A673 (cell line): ENCODE measurements around the gene RPUSD4. TPM values are rescaled to one million over a fixed set of nuclear protein-coding genes. Genes with fewer than 3 reads are reported as not detected.

ENCODE experiments used
- BruUV-seq: library from RNA; stranded (reverse); fragments of 400-500 nt; replicated peaks from 2 replicates; lab custom pipeline; 2021; lab: Mats Ljungman, UMichigan
- CTCF ChIA-PET: fragments of 300-600 bp; sonication (Branson Sonifier 250); formaldehyde crosslinking; loops from one replicate; lab custom pipeline; 2022; ENCODE audit warnings: antibody characterized with exemption; lab: Charles Lee
- POLR2A ChIA-PET: fragments of 300-600 bp; sonication (Branson Sonifier 250); formaldehyde crosslinking; loops from one replicate; lab custom pipeline; 2022; ENCODE audit warnings: antibody characterized with exemption; ENCODE audit not compliant: low non-redundant PET; lab: Charles Lee
- DNase-seq: peaks from one replicate; pipeline ENCODE4 v3.0.0-alpha.2; 2015; ENCODE audit warnings: low spot score
- H3K27ac ChIP-seq: fragments of 200-600 bp; sonication (generic); 2 replicates; pipeline ENCODE4 v1.5.1; 2016; ENCODE audit warnings: mixed run types, low read depth, mild to moderate bottlenecking, mixed read lengths, antibody characterized with exemption, low read length; ENCODE audit not compliant: poor library complexity, severe bottlenecking
- H3K27me3 ChIP-seq: fragments of 200-600 bp; sonication (generic); replicated peaks from 2 replicates; pipeline ENCODE4 v1.6.1; 2017; ENCODE audit warnings: mixed run types, low read depth, mild to moderate bottlenecking, mixed read lengths, antibody characterized with exemption, low read length; ENCODE audit not compliant: insufficient read depth, poor library complexity
- H3K36me3 ChIP-seq: fragments of 200-600 bp; sonication (generic); 2 replicates; pipeline ENCODE4 v1.6.1; 2016; ENCODE audit warnings: mixed run types, mild to moderate bottlenecking, mixed read lengths, antibody characterized with exemption, low read length; ENCODE audit not compliant: insufficient read depth, poor library complexity, severe bottlenecking
- H3K4me1 ChIP-seq: fragments of 200-600 bp; sonication (generic); 2 replicates; pipeline ENCODE4 v1.6.1; 2017; ENCODE audit warnings: mixed run types, mild to moderate bottlenecking, mixed read lengths, antibody characterized with exemption, low read length; ENCODE audit not compliant: insufficient read depth, poor library complexity, severe bottlenecking
- H3K4me3 ChIP-seq: fragments of 200-600 bp; sonication (generic); 2 replicates; pipeline ENCODE4 v1.5.1; 2016; ENCODE audit warnings: low read depth, mixed run types, mild to moderate bottlenecking, mixed read lengths, low read length; ENCODE audit not compliant: poor library complexity, severe bottlenecking
- H3K9me3 ChIP-seq: fragments of 200-600 bp; sonication (generic); 2 replicates; pipeline ENCODE4 v1.6.1; 2016; ENCODE audit warnings: mixed run types, low read depth, mild to moderate bottlenecking, mixed read lengths, antibody characterized with exemption, low read length; ENCODE audit not compliant: poor library complexity, severe bottlenecking
- CTCF ChIP-seq: fragments of 300-800, 200-600 bp; sonication (generic); conservative IDR thresholded peaks from 2 replicates; pipeline ENCODE4 v1.5.1; 2017; ENCODE audit warnings: low read depth, mild to moderate bottlenecking, antibody characterized with exemption, low read length, moderate library complexity, mixed read lengths
- EZH2 ChIP-seq: fragments of 200-600 bp; sonication (generic); IDR thresholded peaks from 2 replicates; pipeline ENCODE4 v1.6.1; 2017; ENCODE audit warnings: borderline replicate concordance, low read depth, mild to moderate bottlenecking, mixed read lengths, antibody characterized with exemption, low read length; ENCODE audit not compliant: poor library complexity, severe bottlenecking
- intact Hi-C: fragments of 100-400 bp; cut with micrococcal nuclease; formaldehyde crosslinking; loops from one replicate; pipeline ENCODE4 v1.10.0; 2022; ENCODE audit not compliant: unreplicated experiment
- total RNA-seq: library from RNA; stranded (reverse); gene quantifications from 2 replicates; pipeline ENCODE4 v1.2.3, GENCODE V29; 2021

Gene RPUSD4
- total RNA-seq, 1 experiment from 2014 or later, result 53.9 TPM

- DNase-seq, result no peak
- Histone ChIP-seq H3K36me3 (no peaks in the 10 kb centered on the region), H3K27me3 (no peaks in the 10 kb centered on the region), H3K9me3 (no peaks in the 10 kb centered on the region), H3K4me3 (no peak overlapping the region), H3K4me1 (no peaks in the 10 kb centered on the region), H3K27ac (no peak overlapping the region)
- intact Hi-C loops, result no loop called here
- ChIA-PET CTCF (no interaction called here), POLR2A (no interaction called here)
- TF ChIP-seq CTCF (no peak), EZH2 (no peak)
- BruUV-seq, result no TSS peak
These were observed 59.3 kb downstream of the RPUSD4 start for GRCh38 chr11:126152152-126152551.

Other genes with a start within 250 kb of the RPUSD4 start
- 25.3 and 31.0 TPM in 2 replicates for gene CDON, start 148.8 kb downstream of the RPUSD4 start, total RNA-seq
- 34.8 and 40.3 TPM in 2 replicates for gene FAM118B, start 132 bp upstream of the RPUSD4 start, total RNA-seq
- 123 and 136 TPM in 2 replicates for gene SRPRA, start 57.2 kb upstream of the RPUSD4 start, total RNA-seq
- 72.6 and 76.1 TPM in 2 replicates for gene FOXRED1, start 57.5 kb upstream of the RPUSD4 start, total RNA-seq
- 11.3 and 14.5 TPM in 2 replicates for gene TIRAP, start 71.4 kb upstream of the RPUSD4 start, total RNA-seq
- gene DCPS, start 92.4 kb upstream of the RPUSD4 start, total RNA-seq, result 31.2 and 38.4 TPM in 2 replicates
- gene ST3GAL4, start 144.0 kb upstream of the RPUSD4 start, total RNA-seq, result 26.4 and 29.9 TPM in 2 replicates